GM06990 (cell line): Measurements from ENCODE around the gene HGD.

Source experiments
- DNase-seq: peaks from one replicate; pipeline ENCODE4 v3.0.0-alpha.2; 2011; ENCODE audit not compliant: insufficient read length; ENCODE audit errors: extremely low read depth
- H3K27me3 ChIP-seq: replicated peaks from 2 replicates; pipeline ENCODE4 v1.6.0; 2011; ENCODE audit warnings: low read length; ENCODE audit not compliant: control insufficient read depth, insufficient read depth
- H3K36me3 ChIP-seq: 2 replicates; pipeline ENCODE4 v1.5.1; 2011; ENCODE audit warnings: low read length; ENCODE audit not compliant: control insufficient read depth, insufficient read depth
- H3K4me3 ChIP-seq: replicated peaks from 2 replicates; pipeline ENCODE4 v1.5.1; 2011; ENCODE audit warnings: low read depth, mild to moderate bottlenecking, control low read depth, low read length
- CTCF ChIP-seq: IDR thresholded peaks from 2 replicates; pipeline ENCODE4 v1.5.1; 2011; ENCODE audit warnings: low read length, control low read depth, mild to moderate bottlenecking, inconsistent platforms; ENCODE audit not compliant: insufficient read depth, poor library complexity, severe bottlenecking

HGD gene

GRCh38 chr3:120673116-120673515 lies 8.9 kb downstream of the HGD start:
- H3K4me3 ChIP-seq: no peak overlapping the region
- no peaks in the 10 kb centered on the region for H3K27me3 ChIP-seq
- TF ChIP-seq CTCF: no peak
- DNase-seq: no peak
- H3K36me3 ChIP-seq: no peaks in the 10 kb centered on the region

- H3K36me3 ChIP-seq: no peaks in the 10 kb centered on the region
Measured at GRCh38 chr3:120670576-120670975, 11.5 kb downstream of the HGD start.

GRCh38 chr3:120664926-120665325 lies 17.1 kb downstream of the HGD start:
- no peaks in the 10 kb centered on the region for H3K36me3 ChIP-seq
- no peak for DNase-seq
- H3K27me3 ChIP-seq: no peaks in the 10 kb centered on the region
- H3K4me3 ChIP-seq: no peak overlapping the region
- no peak for TF ChIP-seq CTCF

More at GRCh38 chr3:120670576-120670975, 11.5 kb downstream of the HGD start:
- Histone ChIP-seq H3K4me3 (no peak overlapping the region), H3K27me3 (no peaks in the 10 kb centered on the region)
- TF ChIP-seq CTCF: no peak
- no peak for DNase-seq

GRCh38 chr3:120661945-120662344 lies 20.1 kb downstream of the HGD start:
- H3K27me3 ChIP-seq: no peaks in the 10 kb centered on the region
- H3K4me3 ChIP-seq: no peak overlapping the region
- H3K36me3 ChIP-seq: no peaks in the 10 kb centered on the region
- no peak for DNase-seq
- no peak for TF ChIP-seq CTCF

GRCh38 chr3:120661106-120661905 lies 20.7 kb downstream of the HGD start:
- Histone ChIP-seq H3K36me3 (no peaks in the 10 kb centered on the region), H3K27me3 (no peaks in the 10 kb centered on the region), H3K4me3 (no peak overlapping the region)
- TF ChIP-seq CTCF: no peak
- no peak for DNase-seq
